SH-SY5Y (cell line): ENCODE results near the gene AKR1C4.

Source experiments
- GATA2 ChIP-seq: IDR thresholded peaks from 2 replicates; pipeline ENCODE4 v1.6.1; 2011; ENCODE audit warnings: mild to moderate bottlenecking, low read depth, low read length
- GATA3 ChIP-seq: IDR thresholded peaks from 2 replicates; pipeline ENCODE4 v1.6.1; 2011; ENCODE audit warnings: low read depth, mild to moderate bottlenecking, low read length, moderate library complexity

GRCh38 chr10:5199398-5199797 is 2.8 kb downstream of the AKR1C4 start:
- TF ChIP-seq GATA2: no peak
- no peak for TF ChIP-seq GATA3
